Liver (tissue), 9 donors: ENCODE results near the gene STIM1. TPM values are rescaled to one million over a fixed set of nuclear protein-coding genes. Genes with fewer than 3 reads are reported as not detected.

Experiments used
- DNase-seq: peaks from one replicate; pipeline ENCODE4 v3.0.0-alpha.2; 2017; ENCODE audit warnings: low spot score
- H3K27ac ChIP-seq, 2 donors: one replicate each; pipeline ENCODE4 v1.7.0; 2013; ENCODE audit warnings: inconsistent platforms in 2 of 2, low read length in 2 of 2, control low read depth in 1 of 2, low read depth in 1 of 2, mild to moderate bottlenecking in 1 of 2
- H3K27me3 ChIP-seq, 4 donors: one replicate each; pipeline versions ENCODE4 v1.6.1 to v1.7.0; 2013; ENCODE audit warnings: low read length in 3 of 4, inconsistent platforms in 1 of 4, mild to moderate bottlenecking in 1 of 4, moderate library complexity in 1 of 4; ENCODE audit not compliant: control insufficient read depth in 4 of 4, insufficient read depth in 4 of 4
- H3K36me3 ChIP-seq, 4 donors: one replicate each; pipeline versions ENCODE4 v1.6.1 to v1.7.0; 2013; ENCODE audit warnings: low read length in 3 of 4, mild to moderate bottlenecking in 3 of 4, low read depth in 1 of 4, moderate library complexity in 1 of 4; ENCODE audit not compliant: control insufficient read depth in 4 of 4, insufficient read depth in 3 of 4
- H3K4me1 ChIP-seq, 4 donors: one replicate each; pipeline versions ENCODE4 v1.6.1 to v1.7.0; 2013; ENCODE audit warnings: low read length in 3 of 4, mild to moderate bottlenecking in 3 of 4, moderate library complexity in 1 of 4; ENCODE audit not compliant: control insufficient read depth in 4 of 4, insufficient read depth in 4 of 4
- H3K4me3 ChIP-seq, 3 donors: one replicate each; pipeline versions ENCODE4 v1.6.1 to v1.7.0; 2013; ENCODE audit warnings: low read length in 3 of 3, control low read depth in 1 of 3, low read depth in 1 of 3, mild to moderate bottlenecking in 1 of 3
- H3K9ac ChIP-seq, 2 donors: one replicate each; pipeline ENCODE4 v1.7.0; 2013; ENCODE audit warnings: low read length in 2 of 2, mild to moderate bottlenecking in 2 of 2, moderate library complexity in 2 of 2, control low read depth in 1 of 2, low read depth in 1 of 2
- H3K9me3 ChIP-seq, 4 donors: one replicate each; pipeline versions ENCODE4 v1.6.1 to v1.7.0; 2013; ENCODE audit warnings: low read length in 3 of 4; ENCODE audit not compliant: control insufficient read depth in 4 of 4
- CTCF ChIP-seq: fragments of 150-350 bp; IDR thresholded peaks from 2 replicates; pipeline ENCODE4 v1.5.1; 2017; ENCODE audit warnings: improper control_type of control experiment, low read depth, low read length; ENCODE audit not compliant: missing input control
- EGR1 ChIP-seq, 2 donors: IDR thresholded peaks; 2 replicates each; pipeline ENCODE4 v1.6.1; 2016 to 2018; ENCODE audit warnings: antibody characterized with exemption in 2 of 2, low read depth in 2 of 2
- FOXA1 ChIP-seq: IDR thresholded peaks from 2 replicates; pipeline ENCODE4 v1.6.1; 2016; ENCODE audit warnings: antibody characterized with exemption
- GABPA ChIP-seq, 2 donors: IDR thresholded peaks in 1 of 2; conservative IDR thresholded peaks in 1 of 2; 2 replicates each; pipeline ENCODE4 v1.6.1; 2016; ENCODE audit warnings: antibody characterized with exemption in 2 of 2, mild to moderate bottlenecking in 1 of 2, moderate library complexity in 1 of 2
- HNF4A ChIP-seq, 2 donors: conservative IDR thresholded peaks; 2 replicates each; pipeline ENCODE4 v1.6.1; 2016; ENCODE audit warnings: antibody characterized with exemption in 2 of 2, mild to moderate bottlenecking in 2 of 2
- HNF4G ChIP-seq: IDR thresholded peaks from 2 replicates; pipeline ENCODE4 v1.6.1; 2016; ENCODE audit warnings: antibody characterized with exemption
- JUND ChIP-seq, 2 donors: IDR thresholded peaks; 2 replicates each; pipeline ENCODE4 v1.6.1; 2016; ENCODE audit warnings: antibody characterized with exemption in 2 of 2
- NR2F2 ChIP-seq: IDR thresholded peaks from 2 replicates; pipeline ENCODE4 v1.6.1; 2016; ENCODE audit warnings: antibody characterized with exemption
- RAD21 ChIP-seq, 2 donors: IDR thresholded peaks; 2 replicates each; pipeline ENCODE4 v1.6.1; 2016; ENCODE audit warnings: antibody characterized with exemption in 2 of 2, mild to moderate bottlenecking in 2 of 2
- RXRA ChIP-seq, 2 donors: IDR thresholded peaks; 2 replicates each; pipeline ENCODE4 v1.6.1; 2017 to 2018; ENCODE audit warnings: antibody characterized with exemption in 2 of 2, mild to moderate bottlenecking in 1 of 2
- SP1 ChIP-seq: IDR thresholded peaks from 2 replicates; pipeline ENCODE4 v1.6.1; 2018; ENCODE audit warnings: antibody characterized with exemption, mild to moderate bottlenecking
- WGBS: extraction: QIAGEN DNeasy Blood & Tissue Kit; methylation state at CpG from one replicate; pipeline ENCODE4 v1.1.7; 2013; 5-methylcytosine and 5-hydroxymethylcytosine counted together
- polyA plus RNA-seq, 2 donors: library from polyadenylated mRNA; stranded (reverse) in 1 of 2; unstranded in 1 of 2; fragments of 200-250 nt in 1 of 2; fragments of >200 nt in 1 of 2; fragmentation: Nextera tagmentation in 1 of 2; extraction: Ambion mirVana in 1 of 2; gene quantifications; one replicate each; pipeline versions ENCODE4 v1.2.1 to v1.2.3, GENCODE V29; 2013 to 2015
- total RNA-seq, 2 donors: library from RNA; depleted of rRNA; stranded (reverse); fragments of >200 nt; gene quantifications; one replicate each; pipeline ENCODE4 v1.2.3, GENCODE V29; 2014
- TF ChIP-seq, protein P1 (sequence below): IDR thresholded peaks from 2 replicates; pipeline ENCODE4 v1.6.1; 2016; ENCODE audit warnings: antibody characterized with exemption
- donor health status: healthy.
- donor health status: healthy.
- donor health status: healthy.
- donor health status: healthy.
- donor health status: healthy.

Gene STIM1
- total and polyA plus RNA-seq, 4 donors = 19.7 to 42.9 (median 25.1) TPM

DNA sequence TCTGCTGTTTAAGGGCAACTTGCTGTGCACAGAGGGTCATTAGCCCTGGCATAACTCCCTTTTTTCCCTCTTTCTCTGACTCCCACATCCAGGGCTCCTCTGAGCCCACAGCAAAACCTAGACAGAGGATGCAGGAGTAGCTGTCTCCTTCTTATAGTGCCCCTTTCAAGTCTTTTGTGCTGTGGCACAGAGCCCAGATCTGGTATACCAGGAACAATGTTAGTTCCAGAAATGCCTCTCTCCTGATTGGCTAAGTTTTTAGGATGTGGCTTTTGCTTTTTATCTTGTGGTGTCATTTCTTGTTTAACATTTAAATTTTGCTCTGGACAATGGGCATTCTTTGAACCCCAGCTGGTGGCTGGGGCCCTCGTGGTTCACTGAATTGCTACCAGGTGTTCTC lies 213.5 kb downstream of the STIM1 start:
- H3K9me3 ChIP-seq = no peaks in the 10 kb centered on the region
- no peaks in the 10 kb centered on the region for H3K27me3 ChIP-seq
- WGBS = 85% methylated on average over 1 of the region's 1 CpG
- no peak overlapping the region for H3K27ac ChIP-seq
- H3K36me3 ChIP-seq = peaks cover 0 to 8% (median 2%) of the 10 kb centered on the region in 4 donors
- peaks cover 0 to 6% (median 0%) of the 10 kb centered on the region in 4 donors for H3K4me1 ChIP-seq
- no peak for DNase-seq
- H3K9ac ChIP-seq = no peak overlapping the region
- TF ChIP-seq CTCF (no peak), HNF4A (conservative IDR thresholded peaks at IDR 0.05) (no peak)
- no peak overlapping the region for H3K4me3 ChIP-seq

GRCh38 chr11:4071325-4071724 lies 215.9 kb downstream of the STIM1 start:
- Histone ChIP-seq H3K27ac (no peak overlapping the region), H3K9me3 (no peaks in the 10 kb centered on the region), H3K36me3 (peaks cover 6 to 12% (median 7%) of the 10 kb centered on the region in 4 donors), H3K4me3 (no peak overlapping the region), H3K27me3 (no peaks in the 10 kb centered on the region), H3K9ac (no peak overlapping the region), H3K4me1 (peaks cover 0 to 6% (median 0%) of the 10 kb centered on the region in 4 donors)
- TF ChIP-seq, protein P1, sequence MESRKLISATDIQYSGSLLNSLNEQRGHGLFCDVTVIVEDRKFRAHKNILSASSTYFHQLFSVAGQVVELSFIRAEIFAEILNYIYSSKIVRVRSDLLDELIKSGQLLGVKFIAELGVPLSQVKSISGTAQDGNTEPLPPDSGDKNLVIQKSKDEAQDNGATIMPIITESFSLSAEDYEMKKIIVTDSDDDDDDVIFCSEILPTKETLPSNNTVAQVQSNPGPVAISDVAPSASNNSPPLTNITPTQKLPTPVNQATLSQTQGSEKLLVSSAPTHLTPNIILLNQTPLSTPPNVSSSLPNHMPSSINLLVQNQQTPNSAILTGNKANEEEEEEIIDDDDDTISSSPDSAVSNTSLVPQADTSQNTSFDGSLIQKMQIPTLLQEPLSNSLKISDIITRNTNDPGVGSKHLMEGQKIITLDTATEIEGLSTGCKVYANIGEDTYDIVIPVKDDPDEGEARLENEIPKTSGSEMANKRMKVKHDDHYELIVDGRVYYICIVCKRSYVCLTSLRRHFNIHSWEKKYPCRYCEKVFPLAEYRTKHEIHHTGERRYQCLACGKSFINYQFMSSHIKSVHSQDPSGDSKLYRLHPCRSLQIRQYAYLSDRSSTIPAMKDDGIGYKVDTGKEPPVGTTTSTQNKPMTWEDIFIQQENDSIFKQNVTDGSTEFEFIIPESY = no peak
- TF ChIP-seq HNF4A (conservative IDR thresholded peaks at IDR 0.05) (no peak), RAD21 (IDR thresholded peaks at IDR 0.05) (no peak), GABPA (IDR thresholded peaks at IDR 0.05 in 1 of 2, conservative IDR thresholded peaks at IDR 0.05 in 1 of 2) (no peak), FOXA1 (no peak), RXRA (IDR thresholded peaks at IDR 0.05) (no peak), CTCF (no peak), EGR1 (IDR thresholded peaks at IDR 0.05; ENCODE audit: low read depth in 2 of 2) (no peak), JUND (IDR thresholded peaks at IDR 0.05) (no peak), NR2F2 (no peak), SP1 (no peak), HNF4G (no peak)
- DNase-seq = no peak

DNA sequence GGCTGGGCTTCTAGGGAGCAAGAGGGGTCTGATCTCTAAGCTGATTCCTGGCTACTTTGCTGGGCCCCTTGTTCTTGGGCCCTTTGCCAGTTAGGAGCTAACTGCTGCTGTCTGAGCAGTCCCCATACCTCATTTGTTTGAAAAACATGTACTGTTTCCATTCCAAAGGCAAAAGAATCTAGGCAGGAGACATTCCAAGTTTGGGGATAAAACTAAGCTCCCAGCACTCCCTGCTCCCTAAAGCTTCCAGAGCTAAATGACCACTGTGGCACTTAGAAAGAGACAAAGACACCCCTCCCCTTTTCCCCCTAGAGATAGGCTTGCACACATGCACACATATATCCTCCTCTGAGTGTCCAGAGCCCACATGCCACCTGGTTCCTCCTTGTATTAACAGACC lies 216.4 kb downstream of the STIM1 start:
- no peak overlapping the region for H3K27ac ChIP-seq

More for the DNA sequence above, 216.4 kb downstream of the STIM1 start:
- TF ChIP-seq JUND (IDR thresholded peaks at IDR 0.05) (no peak), CTCF (no peak)
- peaks cover 6 to 12% (median 7%) of the 10 kb centered on the region in 4 donors for H3K36me3 ChIP-seq
- H3K4me1 ChIP-seq = peaks cover 0 to 6% (median 0%) of the 10 kb centered on the region in 4 donors
- no peaks in the 10 kb centered on the region for H3K9me3 ChIP-seq
- DNase-seq = no peak
- no peak overlapping the region for H3K4me3 ChIP-seq
- H3K27me3 ChIP-seq = no peaks in the 10 kb centered on the region
- no peak overlapping the region for H3K9ac ChIP-seq
